C4-2B (cell line): ENCODE results near the gene EFCAB13.

ENCODE experiments used
- H3K27ac ChIP-seq: fragments of 450-650 bp; 2 replicates; pipeline ENCODE4 v1.5.1; 2017
- CTCF ChIP-seq: fragments of 450-650 bp; conservative IDR thresholded peaks from 2 replicates; pipeline ENCODE4 v1.5.1; 2017; ENCODE audit warnings: mild to moderate bottlenecking
- ZFX ChIP-seq: fragments of 450-650 bp; IDR thresholded peaks from 2 replicates; pipeline ENCODE4 v1.6.1; 2017

The EFCAB13 gene

GRCh38 chr17:47287639-47288038, 36.1 kb upstream of the EFCAB13 start:
- no peak overlapping the region for H3K27ac ChIP-seq
- TF ChIP-seq CTCF (no peak), ZFX (no peak)

GRCh38 chr17:47288531-47289116, 35.1 kb upstream of the EFCAB13 start:
- no peak overlapping the region; the same call in 1 of the 2 replicates for H3K27ac ChIP-seq
- TF ChIP-seq CTCF: no peak
- no peak for TF ChIP-seq ZFX

- TF ChIP-seq CTCF (no peak), ZFX (no peak)
- no peak overlapping the region; the same call in 1 of the 2 replicates for H3K27ac ChIP-seq
These were observed 34.5 kb upstream of the EFCAB13 start for GRCh38 chr17:47289302-47289701.

- H3K27ac ChIP-seq: no peak overlapping the region
- TF ChIP-seq CTCF (no peak), ZFX (no peak)
These were observed 32.9 kb upstream of the EFCAB13 start for GRCh38 chr17:47290870-47291241.

GRCh38 chr17:47291242-47291873, 32.4 kb upstream of the EFCAB13 start:
- no peak overlapping the region for H3K27ac ChIP-seq

GRCh38 chr17:47292206-47292605, 31.5 kb upstream of the EFCAB13 start:
- no peak for TF ChIP-seq CTCF
- no peak for TF ChIP-seq ZFX
- 0 out of 2 replicates have a peak overlapping the region, but pooled peaks have one; percentile 21 for H3K27ac ChIP-seq

More at GRCh38 chr17:47291242-47291873, 32.4 kb upstream of the EFCAB13 start:
- TF ChIP-seq CTCF (no peak), ZFX (no peak)

- TF ChIP-seq CTCF (no peak), ZFX (no peak)
- H3K27ac ChIP-seq: no peak overlapping the region
These were observed 28.5 kb upstream of the EFCAB13 start for GRCh38 chr17:47295037-47295873.
